ENCODE results near the gene VIPR1.

DNA sequence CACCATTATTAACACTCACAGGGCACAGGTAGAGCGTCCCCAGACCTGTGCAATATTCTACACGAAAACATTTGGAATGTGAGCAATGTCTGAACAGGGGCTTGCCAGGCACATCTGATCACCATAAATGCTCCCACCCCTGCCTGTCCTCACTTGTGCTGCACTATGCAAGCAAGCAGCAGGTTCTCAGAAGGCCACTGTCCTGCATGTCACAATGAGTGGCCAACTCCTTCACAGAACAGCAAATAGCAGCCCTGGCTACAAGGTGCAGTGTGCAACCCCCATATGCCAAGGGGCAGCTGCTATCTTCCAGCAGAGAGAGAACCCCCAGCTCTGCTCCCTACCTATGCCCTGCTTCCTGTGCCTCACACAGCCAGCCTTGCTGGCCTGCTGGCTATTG lies 46.7 kb downstream of the VIPR1 start:
- TF ChIP-seq, protein P1, sequence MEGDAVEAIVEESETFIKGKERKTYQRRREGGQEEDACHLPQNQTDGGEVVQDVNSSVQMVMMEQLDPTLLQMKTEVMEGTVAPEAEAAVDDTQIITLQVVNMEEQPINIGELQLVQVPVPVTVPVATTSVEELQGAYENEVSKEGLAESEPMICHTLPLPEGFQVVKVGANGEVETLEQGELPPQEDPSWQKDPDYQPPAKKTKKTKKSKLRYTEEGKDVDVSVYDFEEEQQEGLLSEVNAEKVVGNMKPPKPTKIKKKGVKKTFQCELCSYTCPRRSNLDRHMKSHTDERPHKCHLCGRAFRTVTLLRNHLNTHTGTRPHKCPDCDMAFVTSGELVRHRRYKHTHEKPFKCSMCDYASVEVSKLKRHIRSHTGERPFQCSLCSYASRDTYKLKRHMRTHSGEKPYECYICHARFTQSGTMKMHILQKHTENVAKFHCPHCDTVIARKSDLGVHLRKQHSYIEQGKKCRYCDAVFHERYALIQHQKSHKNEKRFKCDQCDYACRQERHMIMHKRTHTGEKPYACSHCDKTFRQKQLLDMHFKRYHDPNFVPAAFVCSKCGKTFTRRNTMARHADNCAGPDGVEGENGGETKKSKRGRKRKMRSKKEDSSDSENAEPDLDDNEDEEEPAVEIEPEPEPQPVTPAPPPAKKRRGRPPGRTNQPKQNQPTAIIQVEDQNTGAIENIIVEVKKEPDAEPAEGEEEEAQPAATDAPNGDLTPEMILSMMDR (IDR thresholded peaks at IDR 0.05): no peak
- no peak for TF ChIP-seq POLR2AphosphoS5 (IDR thresholded peaks at IDR 0.05)
